Activated CD4-positive, alpha-beta T cell treated with anti-CD3 and anti-CD28 coated beads, Interleukin-2, amount 50 U/mL, for 16 hours (primary cell): ENCODE measurements around the gene ILDR1.
"Not testable (repeated sequence)": the region's sequence is repeated elsewhere in the genome, so short reads cannot be mapped to it uniquely, and the experiment has no call there.

Experiments used
- DNase-seq: peaks from one replicate; pipeline ENCODE4 v3.0.0-alpha.2; 2020

The ILDR1 gene

DNA sequence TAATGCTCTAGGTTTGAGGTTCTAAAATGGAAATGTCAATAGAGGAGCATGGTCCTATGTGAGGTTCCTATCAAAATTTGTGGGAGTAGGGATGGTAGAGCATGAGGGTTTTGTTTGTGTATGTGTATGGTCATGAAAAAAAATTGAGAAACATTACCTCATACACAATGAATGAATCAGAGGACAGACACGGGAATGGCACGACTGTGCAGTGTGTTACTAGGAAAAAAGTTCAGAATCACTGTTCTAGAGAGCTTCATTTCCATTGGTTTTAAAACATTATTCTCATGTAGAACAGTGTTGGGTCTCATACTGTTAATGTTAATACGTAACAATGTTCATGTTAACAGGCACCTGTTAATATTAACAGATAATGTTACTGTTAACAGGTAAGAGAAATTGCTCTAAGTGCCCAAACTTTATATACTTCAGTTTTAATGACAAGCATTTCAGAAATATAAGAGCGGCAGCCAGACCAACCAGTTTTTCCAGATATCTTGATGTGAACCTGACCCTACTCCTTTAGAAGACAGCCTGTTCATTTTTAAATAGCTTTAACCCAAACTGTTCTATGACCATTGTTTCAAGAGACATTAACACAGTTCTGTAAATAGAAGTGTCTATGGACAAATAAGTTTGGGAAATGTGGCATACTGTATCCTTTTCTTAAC, 79.8 kb downstream of the ILDR1 start:
- no peak for DNase-seq

DNA sequence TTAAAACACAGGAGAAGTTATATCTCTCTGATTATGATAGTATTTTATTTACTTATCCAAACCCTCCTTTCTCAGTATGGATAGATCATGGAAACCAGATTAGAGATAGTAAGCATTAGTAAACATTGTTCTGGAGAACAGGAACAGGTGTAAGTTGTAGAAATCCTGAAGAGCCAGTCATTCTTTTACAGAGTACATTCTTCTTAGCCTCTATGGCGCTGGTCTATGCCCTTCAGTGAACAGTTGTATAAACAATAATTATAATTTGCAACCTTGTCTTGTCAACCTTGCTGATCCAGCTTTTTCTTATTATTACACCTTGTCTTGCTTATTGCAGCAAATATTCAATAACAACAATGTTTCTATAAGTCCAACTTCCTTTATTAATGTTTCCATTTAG, 80.5 kb downstream of the ILDR1 start:
- DNase-seq, result no peak

DNA sequence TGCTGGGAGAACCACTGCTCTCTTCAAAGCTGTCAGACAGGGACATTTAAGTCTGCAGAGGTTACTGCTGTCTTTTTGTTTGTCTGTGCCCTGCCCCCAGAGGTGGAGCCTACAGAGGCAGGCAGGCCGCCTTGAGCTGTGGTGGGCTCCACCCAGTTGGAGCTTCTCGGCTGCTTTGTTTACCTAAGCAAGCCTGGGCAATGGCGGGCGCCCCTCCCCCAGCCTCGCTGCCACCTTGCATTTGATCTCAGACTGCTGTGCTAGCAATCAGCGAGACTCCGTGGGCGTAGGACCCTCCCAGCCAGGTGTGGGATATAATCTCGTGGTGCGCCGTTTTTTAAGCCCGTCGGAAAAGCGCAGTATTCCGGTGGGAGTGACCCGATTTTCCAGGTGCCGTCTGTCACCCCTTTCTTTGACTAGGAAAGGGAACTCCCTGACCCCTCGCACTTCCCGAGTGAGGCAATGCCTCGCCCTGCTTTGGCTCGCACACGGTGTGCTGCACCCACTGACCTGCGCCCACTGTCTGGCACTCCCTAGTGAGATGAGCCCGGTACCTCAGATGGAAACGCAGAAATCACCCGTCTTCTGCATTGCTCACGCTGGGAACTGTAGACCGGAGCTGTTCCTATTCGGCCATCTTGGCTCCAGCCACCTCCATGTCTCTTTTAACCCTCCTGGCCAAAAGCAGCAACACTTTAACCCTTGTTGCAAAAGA, 83.7 kb downstream of the ILDR1 start:
- not testable (repeated sequence) for DNase-seq
